HCT116 (cell line): Measurements from ENCODE around the gene PLA2G12B.

Experiments
- CTCF ChIP-seq, 3 experiments: fragments of 200-600 bp in 1 of 3; sonication (generic) in 1 of 3; IDR thresholded peaks in 2 of 3; conservative IDR thresholded peaks in 1 of 3; 2 replicates each; pipeline ENCODE4 v1.5.1; 2012 to 2017; ENCODE audit warnings: low read depth in 2 of 3, low read length in 2 of 3, antibody characterized with exemption in 1 of 3, borderline replicate concordance in 1 of 3, control low read depth in 1 of 3, mild to moderate bottlenecking in 1 of 3, mixed read lengths in 1 of 3, mixed run types in 1 of 3, moderate library complexity in 1 of 3; ENCODE audit not compliant: insufficient read depth in 1 of 3
- ELF1 ChIP-seq: IDR thresholded peaks from 2 replicates; pipeline ENCODE4 v1.6.1; 2012; ENCODE audit warnings: low read depth, borderline replicate concordance
- EZH2 ChIP-seq: fragments of 200-600 bp; sonication (generic); IDR thresholded peaks from 2 replicates; pipeline ENCODE4 v1.6.1; 2017; ENCODE audit warnings: antibody characterized with exemption, mixed run types
- EZH2phosphoT487 ChIP-seq: fragments of 200-600 bp; IDR thresholded peaks from 2 replicates; pipeline ENCODE4 v1.6.1; 2018; ENCODE audit warnings: antibody characterized with exemption, borderline replicate concordance
- POLR2A ChIP-seq: IDR thresholded peaks from 2 replicates; pipeline ENCODE4 v1.7.0; 2011; ENCODE audit warnings: borderline replicate concordance; ENCODE audit not compliant: insufficient read depth, insufficient read length; ENCODE audit errors: extremely low read depth
- POLR2AphosphoS5 ChIP-seq: IDR thresholded peaks from 2 replicates; pipeline ENCODE4 v1.6.1; 2011; ENCODE audit warnings: mild to moderate bottlenecking, low read depth, low read length, moderate library complexity
- RAD21 ChIP-seq: IDR thresholded peaks from 2 replicates; pipeline ENCODE4 v1.6.1; 2012; ENCODE audit warnings: low read depth, mild to moderate bottlenecking
- SIN3A ChIP-seq: IDR thresholded peaks from 2 replicates; pipeline ENCODE4 v1.6.1; 2012; ENCODE audit warnings: low read depth
- TF ChIP-seq, protein P1 (sequence below): IDR thresholded peaks from 2 replicates; pipeline ENCODE4 v1.6.1; 2012
- TF ChIP-seq, protein P2 (sequence below): IDR thresholded peaks from 2 replicates; pipeline ENCODE4 v1.6.1; 2012

GRCh38 chr10:72935361-72935760, 19.2 kb downstream of the PLA2G12B start:
- no peak for TF ChIP-seq RAD21
- TF ChIP-seq CTCF (IDR thresholded peaks at IDR 0.05 in 2 of 3, conservative IDR thresholded peaks at IDR 0.05 in 1 of 3; ENCODE audit: borderline replicate concordance in 1 of 3, insufficient read depth in 1 of 3, low read depth in 2 of 3, low read length in 2 of 3): no peak
- TF ChIP-seq, protein P1, sequence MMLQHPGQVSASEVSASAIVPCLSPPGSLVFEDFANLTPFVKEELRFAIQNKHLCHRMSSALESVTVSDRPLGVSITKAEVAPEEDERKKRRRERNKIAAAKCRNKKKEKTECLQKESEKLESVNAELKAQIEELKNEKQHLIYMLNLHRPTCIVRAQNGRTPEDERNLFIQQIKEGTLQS: no peak
- TF ChIP-seq EZH2: no peak
- TF ChIP-seq, protein P2, sequence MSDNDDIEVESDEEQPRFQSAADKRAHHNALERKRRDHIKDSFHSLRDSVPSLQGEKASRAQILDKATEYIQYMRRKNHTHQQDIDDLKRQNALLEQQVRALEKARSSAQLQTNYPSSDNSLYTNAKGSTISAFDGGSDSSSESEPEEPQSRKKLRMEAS: no peak
- no peak for TF ChIP-seq ELF1
- no peak for TF ChIP-seq POLR2AphosphoS5
- no peak for TF ChIP-seq POLR2A
- TF ChIP-seq EZH2phosphoT487: no peak
- no peak for TF ChIP-seq SIN3A
